SK-N-MC (cell line): ENCODE results near the gene POU6F2.

Source experiments
- EZH2 ChIP-seq: fragments of 200-600 bp; sonication (generic); IDR thresholded peaks from one replicate; pipeline ENCODE4 v1.6.1; 2017; ENCODE audit warnings: antibody characterized with exemption
- POLR2AphosphoS5 ChIP-seq: IDR thresholded peaks from 2 replicates; pipeline ENCODE4 v1.6.1; 2012; ENCODE audit warnings: mild to moderate bottlenecking, low read depth, low read length, borderline replicate concordance

GRCh38 chr7:39133088-39133487, 155.4 kb downstream of the POU6F2 start:
- no peak for TF ChIP-seq POLR2AphosphoS5
- no peak for TF ChIP-seq EZH2
